ENCODE measurements around the gene NFX1.

NFX1 gene

DNA sequence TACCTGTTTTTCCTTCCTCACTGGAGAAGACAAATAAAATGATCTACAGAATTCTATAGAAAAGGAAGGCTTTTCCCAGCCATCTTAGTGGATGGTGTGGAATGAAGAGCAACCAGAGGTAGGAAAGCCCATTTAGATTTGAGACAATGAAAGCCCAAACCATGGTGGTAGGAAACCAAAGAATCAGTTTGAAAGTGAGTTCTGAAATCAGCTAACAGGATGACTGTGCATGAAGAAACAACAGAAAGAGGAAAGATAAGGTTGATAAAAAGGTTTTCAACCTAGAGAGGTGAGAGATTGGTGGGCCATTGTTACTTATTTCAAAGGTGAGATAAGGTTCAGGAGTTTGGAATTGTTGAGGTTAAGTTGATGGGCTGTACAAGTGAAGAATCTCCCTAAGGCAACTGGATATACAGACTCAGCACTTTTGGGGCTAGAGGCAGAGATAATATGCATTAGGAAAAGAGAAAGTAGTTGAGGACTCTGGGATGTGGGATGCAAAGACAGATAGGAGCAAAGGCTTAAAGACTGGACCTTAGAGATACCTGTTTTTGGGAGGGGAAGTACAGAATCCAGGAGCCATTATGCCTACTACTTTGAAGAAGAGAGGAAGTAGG is 23.1 kb upstream of the NFX1 start:
- DNase-seq: no peak

DNA sequence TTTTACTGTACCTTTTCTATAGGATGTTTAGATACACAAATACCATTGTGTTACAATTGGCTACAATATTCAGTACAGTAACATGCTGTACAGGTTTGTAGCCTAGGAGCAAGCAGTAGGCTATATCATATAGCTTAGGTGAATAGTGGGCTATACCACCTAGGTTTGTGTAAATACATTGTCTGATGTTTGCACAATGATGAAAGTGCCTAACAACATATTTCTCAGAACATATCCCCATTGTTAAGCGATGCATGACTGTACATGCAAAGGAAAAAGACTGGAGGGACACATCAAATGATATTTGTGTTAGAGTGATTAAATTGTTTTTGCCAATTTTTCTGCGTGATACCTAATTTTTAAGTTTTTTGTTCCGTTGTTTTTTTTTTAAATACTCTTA is 20.2 kb upstream of the NFX1 start:
- no peak for DNase-seq

DNA sequence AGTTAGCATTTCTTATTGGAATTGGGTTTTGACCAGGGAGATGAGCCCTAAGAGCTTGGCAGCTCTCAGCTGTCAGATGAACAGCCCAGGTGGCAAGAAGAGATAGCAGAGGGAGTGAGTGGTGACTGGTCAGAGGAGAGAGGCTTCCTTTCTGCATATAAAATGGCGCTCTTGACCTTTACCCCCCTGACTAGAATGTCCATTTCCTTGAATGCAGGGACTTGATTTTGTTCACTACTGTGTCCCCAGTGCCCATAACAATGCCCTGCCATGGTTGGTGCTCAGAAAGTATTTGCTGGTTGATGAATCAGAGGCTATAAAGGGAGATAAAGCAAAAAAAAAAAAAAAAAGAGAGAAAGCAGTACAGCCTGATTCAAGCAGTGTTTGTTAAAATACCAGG is 18.3 kb upstream of the NFX1 start:
- DNase-seq: no peak

GRCh38 chr9:33273266-33273971 is 16.9 kb upstream of the NFX1 start:
- DNase-seq: no peak

DNA sequence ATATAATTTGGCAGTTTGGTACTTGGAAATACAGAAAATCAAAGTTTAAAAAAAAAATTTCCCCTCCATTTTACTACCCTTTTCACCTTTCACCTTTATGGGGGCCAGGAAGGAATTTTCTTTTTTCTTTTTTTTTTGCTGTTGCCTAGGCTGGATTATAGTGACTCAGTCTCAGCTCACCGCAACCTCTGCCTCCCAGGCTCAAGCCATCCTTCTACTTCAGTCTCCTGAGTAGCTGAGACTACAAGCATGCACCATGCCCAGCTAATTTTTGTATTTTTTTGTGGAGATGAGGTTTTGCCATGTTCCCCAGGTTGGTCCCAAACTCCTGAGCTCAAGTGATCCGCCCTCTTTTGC is 16.4 kb upstream of the NFX1 start:
- DNase-seq: no peak

GRCh38 chr9:33277484-33277883 is 12.8 kb upstream of the NFX1 start:
- DNase-seq: no peak

DNA sequence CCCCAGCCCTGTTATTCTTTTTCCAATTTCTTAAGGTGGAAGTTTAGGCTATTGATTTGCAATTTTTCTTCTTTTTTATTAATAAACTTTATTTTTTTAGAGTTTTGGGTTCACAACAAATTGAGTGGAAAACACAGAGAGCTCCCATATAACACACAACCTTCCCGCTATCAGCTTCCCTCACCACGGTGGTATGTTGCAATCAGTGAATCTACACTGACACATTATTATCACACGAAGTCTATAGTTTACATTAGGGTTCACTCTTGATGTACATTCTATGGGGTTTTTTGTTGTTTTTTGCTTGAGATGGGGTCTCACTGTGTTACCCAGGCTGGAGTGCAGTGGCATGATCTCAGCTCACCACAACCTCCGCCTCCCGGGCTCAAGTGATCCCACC is 4.8 kb upstream of the NFX1 start:
- DNase-seq: no peak

- DNase-seq: peak; percentile 26
Measured at GRCh38 chr9:33287087-33287490, 3.2 kb upstream of the NFX1 start.

DNA sequence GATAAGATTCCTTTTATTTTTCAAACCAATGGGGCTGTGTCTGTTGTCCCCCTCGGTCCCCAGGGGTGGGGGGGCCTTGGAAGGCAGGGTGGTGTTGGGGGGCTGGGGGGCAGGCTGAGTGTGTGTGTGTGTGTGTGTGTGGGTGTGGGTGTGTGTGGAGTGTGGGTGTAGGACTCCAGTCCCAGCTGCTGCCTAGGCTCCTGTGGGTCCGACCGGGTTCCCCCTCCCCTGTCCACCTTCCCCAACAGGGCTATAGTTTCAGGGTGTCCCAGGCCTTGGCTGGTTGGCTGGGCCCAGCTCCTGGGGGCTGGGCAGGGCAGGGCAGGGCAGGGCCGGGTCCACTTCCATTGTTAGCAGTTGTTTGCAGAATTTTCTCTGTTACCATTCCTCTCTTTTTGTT is 2.1 kb upstream of the NFX1 start:
- DNase-seq: no peak

DNA sequence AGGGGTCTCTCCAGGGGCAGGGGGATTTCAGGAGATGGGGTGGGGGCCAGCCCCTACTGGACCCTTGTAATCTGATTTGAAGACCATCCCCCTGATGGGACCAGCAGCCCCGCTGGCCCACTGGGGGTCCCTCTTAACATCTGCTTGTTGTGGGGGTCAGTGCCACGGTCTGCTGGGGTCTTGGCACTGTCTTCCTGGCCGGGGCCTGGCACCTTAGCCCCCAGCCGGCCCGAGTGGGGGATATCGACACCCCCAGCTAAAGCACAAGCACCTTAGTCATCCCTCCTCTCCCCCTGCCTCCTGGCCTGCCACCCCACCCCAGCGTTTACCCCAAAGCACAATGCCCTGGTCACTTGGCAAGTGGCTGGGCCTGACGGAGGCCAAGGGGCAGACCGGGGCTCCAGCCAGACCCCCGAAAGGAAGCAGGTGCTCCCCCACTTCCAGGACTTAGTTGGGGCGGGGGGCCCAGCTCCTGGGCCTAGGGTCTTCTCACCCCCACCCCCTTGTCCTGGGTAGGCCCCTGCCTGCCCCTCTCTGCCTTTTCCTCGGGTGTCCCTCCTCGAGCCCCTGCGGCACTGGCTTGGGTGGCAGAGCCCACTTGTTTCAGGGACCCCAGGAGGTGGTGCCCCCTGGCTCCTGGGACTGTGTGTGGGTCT is 1.4 kb upstream of the NFX1 start:
- no peak for DNase-seq

GRCh38 chr9:33289496-33289895 is 820 bp upstream of the NFX1 start:
- no peak for DNase-seq

DNA sequence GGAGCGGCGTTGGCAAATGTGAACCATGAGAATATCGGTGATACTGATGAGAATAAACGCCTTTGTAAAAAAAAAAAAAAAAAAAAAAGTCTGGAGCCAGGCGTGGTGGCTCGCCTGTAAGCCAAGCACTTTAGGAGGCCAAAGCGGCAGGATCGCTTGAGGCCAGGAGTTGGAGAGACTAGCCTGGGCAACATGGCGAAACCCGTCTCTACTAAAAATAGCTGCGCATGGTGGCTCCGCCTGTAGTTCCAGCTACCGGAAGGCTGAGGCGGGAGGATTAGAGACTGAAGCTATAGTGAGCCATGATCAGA is 425 bp upstream of the NFX1 start:
- no peak for DNase-seq

DNA sequence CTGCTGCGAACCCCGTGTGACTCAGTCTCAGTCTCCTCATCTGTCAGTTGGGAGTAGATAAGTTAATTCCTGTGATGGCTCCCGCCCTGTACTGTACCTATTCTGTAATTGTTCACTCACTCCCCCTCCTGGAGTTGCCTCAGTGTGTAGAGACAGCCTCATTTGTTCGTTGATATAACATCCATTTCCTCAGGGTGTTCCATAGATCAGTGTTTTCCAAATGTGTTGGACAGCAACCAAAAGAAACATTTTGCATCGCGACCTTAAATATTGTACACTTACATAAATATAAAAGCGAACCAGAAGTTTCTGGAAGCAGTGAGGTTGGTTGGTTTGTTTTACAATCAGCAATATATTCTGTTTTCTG is 698 bp downstream of the NFX1 start:
- DNase-seq: no peak

DNA sequence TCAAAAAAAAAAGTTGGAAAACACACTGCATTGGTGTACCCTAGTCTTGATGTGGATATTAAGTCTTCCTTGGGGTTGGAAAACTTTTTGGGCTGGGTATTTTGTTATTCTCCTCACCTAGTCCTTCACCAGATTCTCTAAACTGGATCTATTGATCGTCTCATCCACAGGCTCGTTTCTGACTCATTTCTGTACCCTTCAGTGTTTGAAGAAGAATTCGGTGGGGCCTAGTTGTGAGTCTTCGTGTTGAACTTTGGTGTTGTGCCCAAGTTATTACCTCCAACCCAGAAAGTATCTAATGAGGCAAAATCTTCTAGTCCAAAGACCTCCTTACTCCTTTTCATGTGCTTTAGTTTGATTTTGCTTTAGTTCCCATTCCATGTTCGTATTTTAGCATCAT is 1.6 kb downstream of the NFX1 start:
- DNase-seq: no peak

GRCh38 chr9:33293782-33294181 is 3.5 kb downstream of the NFX1 start:
- no peak for DNase-seq

DNA sequence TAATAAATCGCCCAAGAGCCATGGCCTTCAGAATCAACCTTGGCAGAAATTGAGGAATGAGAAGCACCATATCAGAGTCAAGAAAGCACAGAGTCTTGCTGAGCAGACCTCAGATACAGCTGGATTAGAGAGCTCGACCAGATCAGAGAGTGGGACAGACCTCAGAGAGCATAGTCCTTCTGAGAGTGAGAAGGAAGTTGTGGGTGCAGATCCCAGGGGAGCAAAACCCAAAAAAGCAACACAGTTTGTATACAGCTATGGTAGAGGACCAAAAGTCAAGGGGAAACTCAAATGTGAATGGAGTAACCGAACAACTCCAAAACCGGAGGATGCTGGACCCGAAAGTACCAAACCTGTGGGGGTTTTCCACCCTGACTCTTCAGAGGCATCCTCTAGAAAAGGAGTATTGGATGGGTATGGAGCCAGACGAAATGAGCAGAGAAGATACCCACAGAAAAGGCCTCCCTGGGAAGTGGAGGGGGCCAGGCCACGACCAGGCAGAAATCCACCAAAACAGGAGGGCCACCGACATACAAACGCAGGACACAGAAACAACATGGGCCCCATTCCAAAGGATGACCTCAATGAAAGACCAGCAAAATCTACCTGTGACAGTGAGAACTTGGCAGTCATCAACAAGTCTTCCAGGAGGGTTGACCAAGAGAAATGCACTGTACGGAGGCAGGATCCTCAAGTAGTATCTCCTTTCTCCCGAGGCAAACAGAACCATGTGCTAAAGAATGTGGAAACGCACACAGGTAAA is 4.5 kb downstream of the NFX1 start:
- no peak for DNase-seq

GRCh38 chr9:33295571-33295970 is 5.3 kb downstream of the NFX1 start:
- DNase-seq: no peak

DNA sequence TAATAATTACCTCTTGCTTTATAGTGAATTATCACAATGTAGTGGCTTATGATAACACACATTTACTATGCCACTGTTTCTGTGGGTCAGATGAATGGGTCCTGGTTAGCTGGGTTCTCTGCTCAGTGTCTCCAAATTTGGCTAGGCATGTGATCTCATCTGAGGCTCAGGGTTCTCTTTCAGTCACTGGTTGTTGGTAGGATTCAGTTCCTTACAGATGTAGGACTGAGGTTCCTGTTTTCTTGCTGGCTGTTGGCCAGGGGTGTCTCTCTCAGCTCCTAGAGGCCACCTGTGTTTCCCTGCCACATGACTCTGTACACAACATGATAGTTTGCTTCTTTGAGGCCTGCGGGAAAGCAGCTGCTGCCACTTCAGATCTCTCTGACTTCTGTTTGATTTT is 7.1 kb downstream of the NFX1 start:
- no peak for DNase-seq

GRCh38 chr9:33300546-33300945 is 10.2 kb downstream of the NFX1 start:
- DNase-seq: no peak

GRCh38 chr9:33304362-33304761 is 14.0 kb downstream of the NFX1 start:
- DNase-seq: no peak

DNA sequence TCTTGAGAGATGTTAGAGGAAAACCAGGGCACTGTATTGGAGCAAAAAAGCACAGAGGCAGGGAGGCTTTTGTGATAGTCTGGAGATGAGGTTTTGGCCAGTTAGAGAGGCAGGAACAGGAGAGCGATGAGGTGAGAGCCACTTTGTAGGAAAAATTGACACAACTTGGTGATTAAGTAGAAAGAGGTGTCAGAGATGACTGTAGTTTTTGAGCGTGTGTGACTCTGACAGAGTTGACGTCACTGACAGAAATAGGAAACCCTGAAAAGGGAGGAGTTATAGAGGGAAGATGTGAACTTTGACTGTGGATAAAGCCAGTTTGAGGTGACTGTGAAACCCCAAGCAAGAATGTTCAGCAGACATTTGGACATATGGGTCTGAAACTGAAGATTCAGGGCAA is 15.7 kb downstream of the NFX1 start:
- no peak for DNase-seq

DNA sequence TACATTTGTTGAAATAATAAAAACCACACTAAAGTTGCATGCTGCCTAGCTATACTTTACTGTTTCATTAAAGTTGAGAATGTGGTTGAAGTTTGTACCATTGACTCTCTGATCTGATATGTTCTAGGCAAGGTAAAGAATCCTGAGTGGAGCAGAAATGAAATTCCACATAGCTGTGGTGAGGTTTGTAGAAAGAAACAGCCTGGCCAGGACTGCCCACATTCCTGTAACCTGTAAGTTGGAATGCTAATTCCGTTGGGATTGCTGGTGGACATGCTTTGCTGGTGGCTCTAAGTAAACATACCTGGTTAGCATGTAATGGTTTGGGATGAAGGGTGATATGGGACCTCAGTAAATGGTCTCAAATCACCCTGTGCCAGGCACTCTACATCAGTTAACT is 16.8 kb downstream of the NFX1 start:
- DNase-seq: no peak

DNA sequence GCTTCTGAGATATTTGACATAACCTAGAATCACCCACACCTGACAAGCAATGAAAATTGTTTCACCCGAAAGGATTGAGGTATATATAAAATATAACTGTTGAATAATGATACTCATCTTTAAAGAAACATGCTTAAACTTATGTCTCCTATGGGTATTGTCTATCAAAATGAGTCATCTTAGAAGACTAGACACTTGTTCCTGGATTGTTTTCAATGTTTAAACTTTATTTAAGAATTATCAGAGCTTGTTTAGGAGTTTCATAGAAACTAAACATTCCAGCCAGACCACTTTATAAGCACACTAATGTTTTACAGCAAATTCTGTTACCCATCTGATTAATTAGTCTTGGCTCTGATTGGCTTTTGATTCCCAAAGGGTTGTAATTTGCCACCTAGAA is 19.6 kb downstream of the NFX1 start:
- no peak for DNase-seq

GRCh38 chr9:33310748-33311147 is 20.4 kb downstream of the NFX1 start:
- DNase-seq: no peak
